ENCODE data around the gene ARID3B. TPM values are rescaled to one million over a fixed set of nuclear protein-coding genes. Genes with fewer than 3 reads are reported as not detected.

Gene ARID3B
- 26.5 TPM for polyA plus RNA-seq (2012; ENCODE audit: insufficient read length, low read depth)

DNA sequence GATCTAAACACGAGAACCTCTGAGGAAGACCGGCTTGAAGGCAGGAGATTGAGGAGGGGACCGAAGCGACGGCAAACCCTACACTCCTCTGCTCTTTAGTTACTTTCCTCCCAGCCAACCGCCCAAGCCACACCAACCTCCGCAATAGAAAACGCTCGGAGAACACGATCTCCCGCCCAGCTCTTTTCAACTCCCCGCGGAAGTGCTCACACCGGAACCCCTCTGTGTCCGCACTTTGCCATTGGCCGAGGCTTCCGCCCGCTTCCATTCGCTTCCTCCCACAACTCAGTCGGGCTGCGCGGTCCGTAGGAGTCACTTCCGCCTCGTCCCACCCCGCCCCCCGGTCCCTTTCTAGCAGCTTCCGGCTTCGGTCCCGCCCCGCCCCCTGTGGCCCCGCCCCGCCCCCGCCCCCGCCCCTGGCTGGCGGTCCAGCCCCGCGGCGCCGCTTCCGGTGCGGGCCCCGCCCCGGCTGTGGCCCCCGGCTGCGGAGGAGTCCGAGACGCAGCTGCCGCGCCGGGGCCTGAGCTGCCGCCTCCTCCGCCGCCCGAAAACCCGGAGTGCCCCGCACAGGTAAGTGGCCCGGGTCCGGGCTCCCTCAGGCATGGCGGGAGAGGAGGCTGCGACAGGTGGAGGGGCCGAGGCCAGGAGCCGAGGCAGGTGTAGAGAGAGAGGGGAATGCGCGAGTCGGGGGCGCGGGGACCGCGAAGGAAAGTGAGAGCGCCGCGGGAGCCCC lies at the start of gene ARID3B:
TSS of gene ARID3B (plus strand) at position 460 of the 733 bp plus-strand sequence. CDS start 2,717 bp downstream, outside the sequence.
- TF ChIP-seq REST (IDR thresholded peaks at IDR 0.05; ENCODE audit: insufficient read depth in 1 of 2, low read depth in 2 of 2, low read length in 2 of 2) (peak in 1 of 2 experiments; percentile 31; a peak in 1 of 4 replicates), POLR2AphosphoS5 (IDR thresholded peaks at IDR 0.05; ENCODE audit: low read depth, low read length) (peak; percentile 89), FOXP2 (optimal IDR thresholded peaks at IDR 0.05; ENCODE audit: borderline replicate concordance, extremely low read depth, extremely low read length, insufficient read depth) (peak; percentile 62), TAF1 (IDR thresholded peaks at IDR 0.05; ENCODE audit: borderline replicate concordance, insufficient read depth, low read length) (peak; percentile 66; the same call in 1 of the 2 replicates), SIN3A (IDR thresholded peaks at IDR 0.05; ENCODE audit: borderline replicate concordance, insufficient read depth, low read length) (0 out of 2 replicates have a peak, but pooled peaks have one; percentile 27)

DNA sequence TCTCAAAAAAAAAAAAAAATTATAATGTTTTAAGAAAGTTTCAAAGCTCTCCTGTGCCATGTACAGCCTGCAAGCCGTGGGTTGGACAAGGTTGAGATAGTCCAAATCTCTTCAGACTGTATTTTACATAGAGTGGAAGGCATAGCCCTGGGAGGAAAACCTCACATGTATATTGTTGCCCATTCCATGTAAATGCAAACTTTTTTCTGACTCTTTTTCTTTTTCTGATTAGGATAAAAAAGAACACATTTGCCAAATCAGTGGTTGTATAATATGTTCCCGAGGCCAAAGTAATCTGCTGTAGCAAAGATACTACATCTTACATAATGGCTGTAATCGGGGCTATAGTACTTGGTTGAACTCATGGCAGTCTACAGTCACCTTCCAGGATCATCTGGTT lies 44.4 kb upstream of the ARID3B start:
- TF ChIP-seq TAF1 (IDR thresholded peaks at IDR 0.05; ENCODE audit: borderline replicate concordance, insufficient read depth, low read length) (no peak), SIN3A (IDR thresholded peaks at IDR 0.05; ENCODE audit: borderline replicate concordance, insufficient read depth, low read length) (no peak), FOXP2 (optimal IDR thresholded peaks at IDR 0.05; ENCODE audit: borderline replicate concordance, extremely low read depth, extremely low read length, insufficient read depth) (no peak)

DNA sequence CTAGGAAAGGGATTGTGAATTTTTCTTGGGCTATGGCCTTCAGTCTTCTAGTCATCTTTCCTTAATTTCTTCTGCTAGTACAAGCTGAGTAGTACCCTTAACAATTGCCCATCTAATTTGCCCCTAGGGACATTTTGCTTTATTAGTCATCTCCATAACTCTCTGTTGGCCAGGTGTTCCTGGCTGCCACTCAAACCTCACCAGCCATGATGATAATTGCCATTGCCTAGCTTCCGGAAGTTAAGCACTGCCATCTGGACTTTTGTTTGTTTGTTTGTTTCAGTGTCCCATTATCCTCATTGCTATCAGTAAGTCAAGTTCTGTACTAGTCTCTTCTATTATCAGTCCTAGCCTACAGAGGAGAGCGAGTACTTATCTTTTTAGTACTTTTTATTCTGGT lies 43.4 kb upstream of the ARID3B start:
- TF ChIP-seq TAF1 (IDR thresholded peaks at IDR 0.05; ENCODE audit: borderline replicate concordance, insufficient read depth, low read length) (no peak), POLR2AphosphoS5 (IDR thresholded peaks at IDR 0.05; ENCODE audit: low read depth, low read length) (no peak), FOXP2 (optimal IDR thresholded peaks at IDR 0.05; ENCODE audit: borderline replicate concordance, extremely low read depth, extremely low read length, insufficient read depth) (no peak)

GRCh38 chr15:74499366-74499765 lies 41.7 kb upstream of the ARID3B start:
- TF ChIP-seq SIN3A (IDR thresholded peaks at IDR 0.05; ENCODE audit: borderline replicate concordance, insufficient read depth, low read length) (no peak), POLR2AphosphoS5 (IDR thresholded peaks at IDR 0.05; ENCODE audit: low read depth, low read length) (no peak), FOXP2 (optimal IDR thresholded peaks at IDR 0.05; ENCODE audit: borderline replicate concordance, extremely low read depth, extremely low read length, insufficient read depth) (no peak), TAF1 (IDR thresholded peaks at IDR 0.05; ENCODE audit: borderline replicate concordance, insufficient read depth, low read length) (no peak), REST (IDR thresholded peaks at IDR 0.05; ENCODE audit: insufficient read depth in 1 of 2, low read depth in 2 of 2, low read length in 2 of 2) (no peak)

DNA sequence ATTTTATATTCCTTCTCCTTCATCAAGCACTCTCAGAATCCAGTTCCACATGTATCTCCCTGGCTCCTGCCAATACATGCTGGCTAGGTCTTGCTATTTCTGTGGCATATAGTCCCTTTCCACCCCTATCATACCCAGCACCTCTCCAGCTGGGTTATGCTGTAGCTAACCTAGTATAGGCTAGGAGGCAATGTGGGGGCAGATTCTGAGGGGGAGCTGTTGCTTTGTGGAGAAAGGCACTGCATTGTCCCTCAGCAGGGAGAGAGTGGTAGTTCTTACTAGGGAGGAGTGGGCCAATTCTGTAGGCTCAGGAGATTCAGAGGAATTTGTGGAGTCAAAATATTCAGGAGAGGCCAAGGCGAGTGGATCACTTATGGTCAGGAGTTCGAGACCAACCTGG lies 40.6 kb upstream of the ARID3B start:
- TF ChIP-seq SIN3A (IDR thresholded peaks at IDR 0.05; ENCODE audit: borderline replicate concordance, insufficient read depth, low read length): no peak
- no peak for TF ChIP-seq REST (IDR thresholded peaks at IDR 0.05; ENCODE audit: insufficient read depth in 1 of 2, low read depth in 2 of 2, low read length in 2 of 2)
- TF ChIP-seq FOXP2 (optimal IDR thresholded peaks at IDR 0.05; ENCODE audit: borderline replicate concordance, extremely low read depth, extremely low read length, insufficient read depth): no peak

DNA sequence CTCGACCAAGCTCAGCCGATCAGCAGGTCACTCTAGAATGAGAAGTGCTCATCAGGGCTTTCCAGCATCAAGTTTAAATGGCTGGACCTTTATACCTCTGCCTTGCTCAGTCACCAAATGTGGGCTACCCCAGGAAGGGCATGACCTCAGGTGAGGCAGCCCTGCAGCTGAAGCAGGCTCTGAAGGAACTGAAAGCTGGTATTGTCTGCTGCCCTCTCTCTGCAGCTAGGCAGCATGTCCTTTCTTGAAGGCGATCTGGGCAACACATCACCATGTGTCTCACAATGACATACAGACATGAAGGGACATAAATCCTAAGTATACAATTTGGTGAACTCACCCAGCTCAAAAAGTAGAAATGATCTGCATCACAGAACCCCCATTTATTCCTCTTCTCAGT lies 38.7 kb upstream of the ARID3B start:
- TF ChIP-seq REST (IDR thresholded peaks at IDR 0.05; ENCODE audit: insufficient read depth in 1 of 2, low read depth in 2 of 2, low read length in 2 of 2): no peak
- TF ChIP-seq SIN3A (IDR thresholded peaks at IDR 0.05; ENCODE audit: borderline replicate concordance, insufficient read depth, low read length): no peak
- TF ChIP-seq POLR2AphosphoS5 (IDR thresholded peaks at IDR 0.05; ENCODE audit: low read depth, low read length): no peak
- no peak for TF ChIP-seq FOXP2 (optimal IDR thresholded peaks at IDR 0.05; ENCODE audit: borderline replicate concordance, extremely low read depth, extremely low read length, insufficient read depth)
- no peak for TF ChIP-seq TAF1 (IDR thresholded peaks at IDR 0.05; ENCODE audit: borderline replicate concordance, insufficient read depth, low read length)
